Nephron (organoid): ENCODE data around the gene ZIC5.

Source experiments
- H3K27ac Mint-ChIP-seq, 3 experiments: 2 replicates each; pipeline ENCODE4 v1.8.0; 2020; ENCODE audit warnings: mixed read lengths in 3 of 3, mild to moderate bottlenecking in 2 of 3, moderate library complexity in 1 of 3
- H3K27me3 Mint-ChIP-seq: 2 replicates; pipeline ENCODE4 v1.8.0; 2021; ENCODE audit warnings: low read depth, mild to moderate bottlenecking, moderate library complexity, mixed read lengths
- H3K36me3 Mint-ChIP-seq: 2 replicates; pipeline ENCODE4 v1.8.0; 2020; ENCODE audit warnings: low read depth, mixed read lengths
- H3K4me1 Mint-ChIP-seq: 2 replicates; pipeline ENCODE4 v1.8.0; 2020; ENCODE audit warnings: mixed read lengths
- H3K4me3 Mint-ChIP-seq, 3 experiments: 2 replicates each; pipeline ENCODE4 v1.8.0; 2020; ENCODE audit warnings: mild to moderate bottlenecking in 3 of 3, mixed read lengths in 3 of 3, moderate library complexity in 2 of 3
- H3K9me3 Mint-ChIP-seq: 2 replicates; pipeline ENCODE4 v1.8.0; 2020; ENCODE audit warnings: mixed read lengths
- CTCF ChIP-seq, 3 experiments: fragments of 200-600 bp; sonication (generic); IDR thresholded peaks; one replicate each; pipeline ENCODE4 v1.5.0; 2021; ENCODE audit warnings: antibody characterized with exemption in 3 of 3; ENCODE audit not compliant: unreplicated experiment in 3 of 3

ZIC5 gene

GRCh38 chr13:99971576-99972189 lies at the start of gene ZIC5:
Gene ZIC5, minus strand, starts transcription at chr13:99971767. Its CDS starts 164 bp downstream, at chr13:99971603.
- Mint-ChIP-seq H3K27me3 (peaks cover 88% of the 10 kb centered on the region), H3K4me3 (peak within 1 kb of the TSS; percentile 77 to 85 (median 78)), H3K36me3 (peaks cover 3% of the 10 kb centered on the region), H3K27ac (peak within 1 kb of the TSS in 2 of 3 experiments; percentile 63 to 75), H3K4me1 (peaks cover 23% of the 10 kb centered on the region), H3K9me3 (no peaks in the 10 kb centered on the region)
- no peak for TF ChIP-seq CTCF (IDR thresholded peaks at IDR 0.05; ENCODE audit: unreplicated experiment in 3 of 3)

GRCh38 chr13:100019780-100020356 lies 48.3 kb upstream of the ZIC5 start:
- Mint-ChIP-seq H3K36me3 (no peaks in the 10 kb centered on the region), H3K9me3 (no peaks in the 10 kb centered on the region), H3K27me3 (peaks cover 5% of the 10 kb centered on the region), H3K4me3 (no peak overlapping the region), H3K27ac (no peak overlapping the region), H3K4me1 (no peaks in the 10 kb centered on the region)
- TF ChIP-seq CTCF (IDR thresholded peaks at IDR 0.05; ENCODE audit: unreplicated experiment in 3 of 3): no peak

GRCh38 chr13:100014621-100015020 lies 43.1 kb upstream of the ZIC5 start:
- H3K36me3 Mint-ChIP-seq: no peaks in the 10 kb centered on the region
- H3K4me1 Mint-ChIP-seq: no peaks in the 10 kb centered on the region
- no peak overlapping the region for H3K4me3 Mint-ChIP-seq
- peaks cover 4% of the 10 kb centered on the region for H3K9me3 Mint-ChIP-seq
- peaks cover 5% of the 10 kb centered on the region for H3K27me3 Mint-ChIP-seq
- no peak overlapping the region for H3K27ac Mint-ChIP-seq
- no peak for TF ChIP-seq CTCF (IDR thresholded peaks at IDR 0.05; ENCODE audit: unreplicated experiment in 3 of 3)

- peaks cover 3% of the 10 kb centered on the region for H3K4me1 Mint-ChIP-seq
- H3K27me3 Mint-ChIP-seq: peaks cover 93% of the 10 kb centered on the region
- H3K4me3 Mint-ChIP-seq: no peak overlapping the region
- no peak for TF ChIP-seq CTCF (IDR thresholded peaks at IDR 0.05; ENCODE audit: unreplicated experiment in 3 of 3)
- H3K36me3 Mint-ChIP-seq: no peaks in the 10 kb centered on the region
- peaks cover 5% of the 10 kb centered on the region for H3K9me3 Mint-ChIP-seq
- no peak overlapping the region for H3K27ac Mint-ChIP-seq
These were observed 26.7 kb upstream of the ZIC5 start for GRCh38 chr13:99998261-99998660.

- H3K27ac Mint-ChIP-seq: no peak overlapping the region
- H3K4me1 Mint-ChIP-seq: peaks cover 3% of the 10 kb centered on the region
- peaks cover 5% of the 10 kb centered on the region for H3K9me3 Mint-ChIP-seq
- H3K36me3 Mint-ChIP-seq: no peaks in the 10 kb centered on the region
- no peak for TF ChIP-seq CTCF (IDR thresholded peaks at IDR 0.05; ENCODE audit: unreplicated experiment in 3 of 3)
- H3K27me3 Mint-ChIP-seq: peaks cover 95% of the 10 kb centered on the region
- H3K4me3 Mint-ChIP-seq: no peak overlapping the region
These were observed 26.2 kb upstream of the ZIC5 start for GRCh38 chr13:99997702-99998214.
